GM21381 (cell line): ENCODE results near the gene ACOD1.
"Not testable (repeated sequence)": the region's sequence is repeated elsewhere in the genome, so short reads cannot be mapped to it uniquely, and the experiment has no call there.

Source experiments
- ATAC-seq: cut with Tn5 transposase; IDR thresholded peaks from one replicate; pipeline ENCODE4 v1.9.1; 2021; ENCODE audit warnings: mild to moderate bottlenecking, moderate library complexity; ENCODE audit not compliant: unreplicated experiment

The ACOD1 gene

GRCh38 chr13:76950101-76950500 is 1.8 kb downstream of the ACOD1 start:
- no peak for ATAC-seq

- no peak for ATAC-seq
Observed at GRCh38 chr13:76953968-76954367, 5.7 kb downstream of the ACOD1 start.

- no peak for ATAC-seq
Observed at GRCh38 chr13:76954538-76954937, 6.2 kb downstream of the ACOD1 start.

GRCh38 chr13:76955193-76955592 is 6.9 kb downstream of the ACOD1 start:
- ATAC-seq = no peak

- no peak for ATAC-seq
Observed at GRCh38 chr13:76955661-76956060, 7.3 kb downstream of the ACOD1 start.

- ATAC-seq = no peak
Observed at GRCh38 chr13:76958841-76959432, 10.6 kb downstream of the ACOD1 start.

GRCh38 chr13:76959734-76960133 is 11.4 kb downstream of the ACOD1 start:
- ATAC-seq = not testable (repeated sequence)

- ATAC-seq = no peak
Observed at GRCh38 chr13:76965759-76966421, 17.6 kb downstream of the ACOD1 start.

GRCh38 chr13:76967031-76967430 is 18.7 kb downstream of the ACOD1 start:
- ATAC-seq = no peak

- ATAC-seq = no peak
Observed at GRCh38 chr13:76968041-76968440, 19.7 kb downstream of the ACOD1 start.

- no peak for ATAC-seq
Observed at GRCh38 chr13:76969488-76970365, 21.4 kb downstream of the ACOD1 start.

- no peak for ATAC-seq
Observed at GRCh38 chr13:76971215-76971614, 22.9 kb downstream of the ACOD1 start.

- no peak for ATAC-seq
Observed at GRCh38 chr13:76971851-76972829, 23.8 kb downstream of the ACOD1 start.

- ATAC-seq = no peak
Observed at GRCh38 chr13:76973920-76974617, 25.8 kb downstream of the ACOD1 start.

GRCh38 chr13:76974618-76974975 is 26.3 kb downstream of the ACOD1 start:
- no peak for ATAC-seq

- no peak for ATAC-seq
Observed at GRCh38 chr13:76975863-76976262, 27.6 kb downstream of the ACOD1 start.

GRCh38 chr13:76976490-76976889 is 28.2 kb downstream of the ACOD1 start:
- ATAC-seq = no peak

- ATAC-seq = no peak
Observed at GRCh38 chr13:76976929-76977328, 28.6 kb downstream of the ACOD1 start.

- ATAC-seq = peak; percentile 100
Observed at GRCh38 chr13:76980075-76980718, 31.9 kb downstream of the ACOD1 start.

GRCh38 chr13:76982061-76982460 is 33.8 kb downstream of the ACOD1 start:
- ATAC-seq = no peak
